OCI-LY3 (cell line): Measurements from ENCODE around the gene LRRC32.

Experiments
- H2AFZ ChIP-seq: fragments of 200-600, 300-600 bp; shearing (Covaris generic); 2 replicates; pipeline ENCODE4 v1.6.0; 2014; ENCODE audit warnings: antibody characterized with exemption, low read depth, low read length
- H3K27ac ChIP-seq: fragments of 200-600, 300-600 bp; sonication (generic); 2 replicates; pipeline ENCODE4 v1.5.1; 2014; ENCODE audit warnings: mild to moderate bottlenecking, low read length, moderate library complexity, mixed read lengths
- H3K27me3 ChIP-seq: fragments of 200-600, 300-600 bp; sonication (generic); 2 replicates; pipeline ENCODE4 v1.6.1; 2014; ENCODE audit warnings: low read depth, low read length, mixed read lengths
- H3K36me3 ChIP-seq: fragments of 200-600, 300-600 bp; sonication (generic); replicated peaks from 2 replicates; pipeline ENCODE3; 2014; ENCODE audit warnings: low read depth, low read length, mixed read lengths
- H3K4me1 ChIP-seq: fragments of 300-600, 200-600 bp; sonication (generic); 2 replicates; pipeline ENCODE4 v1.6.1; 2014; ENCODE audit warnings: low read length, mixed read lengths
- H3K4me2 ChIP-seq: fragments of 200-600, 300-600 bp; sonication (generic); 2 replicates; pipeline ENCODE4 v1.6.1; 2014; ENCODE audit warnings: low read length, mixed read lengths
- H3K4me3 ChIP-seq: fragments of 300-600, 200-600 bp; sonication (generic); 2 replicates; pipeline ENCODE4 v1.5.1; 2014; ENCODE audit warnings: antibody characterized with exemption, mild to moderate bottlenecking, low read length, moderate library complexity
- H3K79me2 ChIP-seq: fragments of 300-600, 200-600 bp; shearing (Covaris generic); 2 replicates; pipeline ENCODE4 v1.6.1; 2014; ENCODE audit warnings: mild to moderate bottlenecking, low read length, mixed read lengths
- H3K9ac ChIP-seq: fragments of 300-600, 200-600 bp; shearing (Covaris generic); 2 replicates; pipeline ENCODE4 v1.6.0; 2014; ENCODE audit warnings: mild to moderate bottlenecking, low read length, moderate library complexity
- H3K9me3 ChIP-seq: fragments of 200-600, 300-600 bp; shearing (Covaris generic); 2 replicates; pipeline ENCODE4 v1.6.1; 2014; ENCODE audit warnings: low read length, mixed read lengths; ENCODE audit not compliant: insufficient read depth
- H4K20me1 ChIP-seq: fragments of 200-600, 300-600 bp; sonication (generic); 2 replicates; pipeline ENCODE4 v1.6.1; 2016; ENCODE audit warnings: low read length, mixed read lengths; ENCODE audit not compliant: insufficient read depth
- EZH2phosphoT487 ChIP-seq: fragments of 200-600 bp; shearing (Covaris generic); IDR thresholded peaks from 2 replicates; pipeline ENCODE4 v1.6.1; 2018; ENCODE audit warnings: antibody characterized with exemption, mixed run types, low read depth
- TF ChIP-seq, protein P1 (sequence below): fragments of 200-600, 300-600 bp; sonication (generic); IDR thresholded peaks from 2 replicates; pipeline ENCODE4 v1.5.1; 2014; ENCODE audit warnings: antibody characterized with exemption, low read length, low read depth

LRRC32 gene

DNA sequence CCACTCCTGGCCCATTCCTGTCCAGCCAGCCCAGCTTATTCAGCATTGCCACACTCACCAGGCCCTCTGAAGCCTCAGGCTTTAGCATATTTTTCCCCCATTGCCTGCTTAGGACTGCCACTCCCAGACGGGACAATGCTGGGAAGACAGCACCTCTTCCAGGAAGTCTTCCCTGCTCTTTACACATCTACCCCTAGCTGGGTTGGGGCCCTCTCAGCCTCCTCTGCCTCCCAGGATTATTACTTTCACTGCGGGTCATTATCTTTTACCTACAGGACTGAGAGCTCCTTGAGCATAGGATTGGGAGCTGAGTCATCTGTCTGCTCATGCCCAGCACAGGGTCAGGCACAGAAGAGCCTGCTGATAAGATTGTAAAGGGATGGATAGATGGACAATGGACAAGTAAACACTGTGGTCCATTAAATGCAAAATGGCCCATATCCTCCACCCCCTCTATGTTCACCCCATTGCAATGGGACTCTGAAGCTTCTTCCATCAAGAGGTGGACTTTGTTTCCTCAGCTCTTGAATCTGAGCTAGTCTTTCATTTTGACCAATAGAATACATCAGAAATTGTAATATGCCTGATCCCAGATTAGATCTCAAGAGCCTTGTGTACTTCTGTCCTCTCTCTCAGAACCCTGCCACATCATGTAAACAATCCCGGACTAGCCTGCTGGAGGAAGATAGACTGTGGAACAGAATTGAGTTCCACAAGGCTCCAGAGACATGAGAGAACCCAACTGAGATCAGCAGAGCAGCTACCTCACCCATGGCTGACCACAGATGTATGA, 32.0 kb upstream of the LRRC32 start:
- H3K9ac ChIP-seq: no peak overlapping the region
- no peaks in the 10 kb centered on the region for H3K4me1 ChIP-seq
- H3K79me2 ChIP-seq: no peaks in the 10 kb centered on the region
- no peak overlapping the region for H3K4me3 ChIP-seq
- no peak overlapping the region for H3K27ac ChIP-seq
- H4K20me1 ChIP-seq: no peaks in the 10 kb centered on the region
- H3K4me2 ChIP-seq: no peak overlapping the region
- no peak overlapping the region for H2AFZ ChIP-seq
- H3K27me3 ChIP-seq: peaks cover 27% of the 10 kb centered on the region
- TF ChIP-seq EZH2phosphoT487: no peak
- TF ChIP-seq, protein P1, sequence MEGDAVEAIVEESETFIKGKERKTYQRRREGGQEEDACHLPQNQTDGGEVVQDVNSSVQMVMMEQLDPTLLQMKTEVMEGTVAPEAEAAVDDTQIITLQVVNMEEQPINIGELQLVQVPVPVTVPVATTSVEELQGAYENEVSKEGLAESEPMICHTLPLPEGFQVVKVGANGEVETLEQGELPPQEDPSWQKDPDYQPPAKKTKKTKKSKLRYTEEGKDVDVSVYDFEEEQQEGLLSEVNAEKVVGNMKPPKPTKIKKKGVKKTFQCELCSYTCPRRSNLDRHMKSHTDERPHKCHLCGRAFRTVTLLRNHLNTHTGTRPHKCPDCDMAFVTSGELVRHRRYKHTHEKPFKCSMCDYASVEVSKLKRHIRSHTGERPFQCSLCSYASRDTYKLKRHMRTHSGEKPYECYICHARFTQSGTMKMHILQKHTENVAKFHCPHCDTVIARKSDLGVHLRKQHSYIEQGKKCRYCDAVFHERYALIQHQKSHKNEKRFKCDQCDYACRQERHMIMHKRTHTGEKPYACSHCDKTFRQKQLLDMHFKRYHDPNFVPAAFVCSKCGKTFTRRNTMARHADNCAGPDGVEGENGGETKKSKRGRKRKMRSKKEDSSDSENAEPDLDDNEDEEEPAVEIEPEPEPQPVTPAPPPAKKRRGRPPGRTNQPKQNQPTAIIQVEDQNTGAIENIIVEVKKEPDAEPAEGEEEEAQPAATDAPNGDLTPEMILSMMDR: no peak
- H3K9me3 ChIP-seq: no peaks in the 10 kb centered on the region
- H3K36me3 ChIP-seq: no peaks in the 10 kb centered on the region

DNA sequence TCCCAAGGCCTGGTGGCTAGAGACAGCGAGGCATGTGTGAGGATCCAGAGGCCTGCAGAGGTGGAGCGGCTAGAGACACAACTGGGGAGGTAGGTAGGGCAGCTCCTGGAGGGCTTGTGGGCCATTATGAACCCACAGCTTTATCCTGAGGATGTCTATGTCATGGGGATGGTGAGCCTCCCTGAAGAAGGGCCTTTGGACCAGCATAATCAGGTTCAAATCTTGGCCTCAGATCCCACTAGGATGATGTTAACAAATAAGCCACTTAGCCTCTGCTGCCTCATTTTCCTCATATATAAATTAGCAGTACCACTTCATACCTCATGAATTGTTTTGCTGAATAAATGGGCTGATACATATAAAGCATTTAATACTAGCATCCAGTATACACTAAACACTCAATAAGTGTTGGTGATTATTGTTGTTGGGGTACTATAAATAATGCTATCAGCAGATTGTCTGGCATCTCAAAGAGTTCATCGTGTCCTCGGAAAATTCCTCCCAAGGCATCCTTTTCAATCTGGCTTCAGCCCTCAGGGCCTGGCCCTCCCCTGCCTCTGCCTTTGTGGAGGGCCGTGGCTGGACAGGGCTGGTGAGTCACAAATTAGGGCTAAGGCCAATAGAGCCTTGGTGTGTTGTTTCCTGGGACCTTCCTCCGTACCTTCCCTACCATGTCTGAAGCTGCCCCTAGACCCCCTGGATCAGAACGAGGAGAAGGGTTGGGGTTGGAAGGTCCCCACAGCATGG, 30.9 kb upstream of the LRRC32 start:
- Histone ChIP-seq H4K20me1 (no peaks in the 10 kb centered on the region), H3K9ac (no peak overlapping the region), H3K4me3 (no peak overlapping the region), H3K27ac (no peak overlapping the region), H3K4me1 (no peaks in the 10 kb centered on the region), H3K36me3 (no peaks in the 10 kb centered on the region), H2AFZ (no peak overlapping the region), H3K27me3 (peaks cover 27% of the 10 kb centered on the region), H3K9me3 (no peaks in the 10 kb centered on the region), H3K79me2 (no peaks in the 10 kb centered on the region), H3K4me2 (no peak overlapping the region)
- TF ChIP-seq, protein P1: no peak
- TF ChIP-seq EZH2phosphoT487: no peak

DNA sequence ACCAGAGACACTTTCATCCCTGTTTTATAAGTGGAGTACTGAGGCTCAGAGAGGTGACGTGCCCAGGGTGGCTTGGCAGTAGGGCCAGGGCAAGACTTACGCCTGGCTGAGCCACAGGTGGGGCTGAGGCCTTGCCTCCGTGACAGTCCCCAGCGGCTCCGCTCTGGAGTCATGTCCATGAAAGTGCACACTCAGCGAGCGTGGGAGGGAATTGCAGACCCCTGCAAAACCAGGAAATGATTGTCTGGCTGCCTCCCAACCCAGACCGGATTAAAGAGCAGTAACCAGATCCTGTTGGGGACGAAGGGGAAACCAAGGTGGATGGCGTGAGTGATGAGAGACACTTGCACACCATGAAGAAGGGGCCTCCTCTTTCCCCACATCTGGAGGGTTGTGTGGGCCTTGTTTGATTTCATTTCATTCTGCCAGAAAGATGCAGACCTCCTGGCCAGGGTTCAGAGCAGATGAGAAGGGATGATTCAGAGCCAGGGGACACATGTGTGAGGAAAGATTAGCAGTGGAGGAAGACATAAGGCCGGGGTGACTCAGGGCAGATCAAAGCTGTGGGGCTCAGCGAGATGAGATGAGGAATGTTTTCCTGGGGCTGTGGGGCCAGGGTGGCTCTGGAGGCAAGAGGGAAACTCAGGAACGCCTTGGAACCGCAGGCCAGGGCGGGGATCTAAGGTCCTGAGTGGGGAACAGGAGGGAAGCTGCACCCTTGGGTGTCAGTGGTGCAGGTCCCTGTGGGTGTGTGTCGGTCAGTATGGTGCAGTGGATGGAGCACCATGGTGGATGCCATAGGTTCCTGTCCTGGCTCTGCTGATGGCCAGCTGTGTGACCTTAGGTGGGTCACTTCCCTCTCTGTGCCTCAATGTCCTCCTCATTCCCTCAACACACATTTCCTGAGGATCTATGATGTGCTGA, 29.9 kb upstream of the LRRC32 start:
- Histone ChIP-seq H3K4me2 (no peak overlapping the region), H3K4me3 (no peak overlapping the region), H3K36me3 (no peaks in the 10 kb centered on the region), H3K27ac (no peak overlapping the region), H4K20me1 (no peaks in the 10 kb centered on the region), H3K4me1 (no peaks in the 10 kb centered on the region), H3K9me3 (no peaks in the 10 kb centered on the region), H3K9ac (no peak overlapping the region), H3K27me3 (peaks cover 29% of the 10 kb centered on the region), H2AFZ (no peak overlapping the region), H3K79me2 (no peaks in the 10 kb centered on the region)
- TF ChIP-seq, protein P1: no peak
- TF ChIP-seq EZH2phosphoT487: no peak
